Measurements from ENCODE around the gene SLC12A9. TPM values are rescaled to one million over a fixed set of nuclear protein-coding genes. Genes with fewer than 3 reads are reported as not detected.
"Not testable (repeated sequence)": the region's sequence is repeated elsewhere in the genome, so short reads cannot be mapped to it uniquely, and the experiment has no call there.

The SLC12A9 gene
- total RNA-seq, 2 donors from 2014 or later: 20.0 to 25.2 TPM

GRCh38 chr7:100902638-100903037 is 50.1 kb downstream of the SLC12A9 start:
- no peaks in the 10 kb centered on the region for H3K4me1 ChIP-seq (ENCODE audit: control insufficient read depth in 1 of 2, low read depth in 2 of 2)
- DNase-seq (ENCODE audit: low spot score): no peak
- no peak for TF ChIP-seq CTCF (IDR thresholded peaks at IDR 0.05)
- no peak for ATAC-seq (ENCODE audit: insufficient number of reproducible peaks, low FRiP score, low read depth)
- H3K27ac ChIP-seq: no peak overlapping the region
- no peak overlapping the region for H3K4me3 ChIP-seq
- no peaks in the 10 kb centered on the region for H3K9me3 ChIP-seq
- no peaks in the 10 kb centered on the region for H3K27me3 ChIP-seq (replicated peaks; ENCODE audit: insufficient read depth)
- H3K36me3 ChIP-seq: no peaks in the 10 kb centered on the region

GRCh38 chr7:100908512-100908911 is 56.0 kb downstream of the SLC12A9 start:
- DNase-seq (ENCODE audit: low spot score) (no peak), ATAC-seq (ENCODE audit: insufficient number of reproducible peaks, low FRiP score, low read depth) (no peak)
- no peaks in the 10 kb centered on the region for H3K36me3 ChIP-seq
- no peaks in the 10 kb centered on the region for H3K27me3 ChIP-seq (replicated peaks; ENCODE audit: insufficient read depth)
- no peaks in the 10 kb centered on the region for H3K4me1 ChIP-seq (ENCODE audit: control insufficient read depth in 1 of 2, low read depth in 2 of 2)
- TF ChIP-seq CTCF (IDR thresholded peaks at IDR 0.05): no peak
- H3K27ac ChIP-seq: no peak overlapping the region
- no peaks in the 10 kb centered on the region for H3K9me3 ChIP-seq
- no peak overlapping the region for H3K4me3 ChIP-seq

GRCh38 chr7:100910443-100910842 is 57.9 kb downstream of the SLC12A9 start:
- not testable (repeated sequence) for ATAC-seq (ENCODE audit: insufficient number of reproducible peaks, low FRiP score, low read depth); H3K36me3 ChIP-seq; DNase-seq (ENCODE audit: low spot score); H3K27ac ChIP-seq; H3K4me3 ChIP-seq; H3K9me3 ChIP-seq; H3K4me1 ChIP-seq (ENCODE audit: control insufficient read depth in 1 of 2, low read depth in 2 of 2); H3K27me3 ChIP-seq (replicated peaks; ENCODE audit: insufficient read depth)

GRCh38 chr7:100911484-100911883 is 59.0 kb downstream of the SLC12A9 start:
- no peak for ATAC-seq (ENCODE audit: insufficient number of reproducible peaks, low FRiP score, low read depth)

GRCh38 chr7:100914208-100914878 is 61.8 kb downstream of the SLC12A9 start:
- Histone ChIP-seq H3K27me3 (replicated peaks; ENCODE audit: insufficient read depth) (no peaks in the 10 kb centered on the region), H3K36me3 (no peaks in the 10 kb centered on the region), H3K27ac (no peak overlapping the region), H3K9me3 (no peaks in the 10 kb centered on the region), H3K4me1 (ENCODE audit: control insufficient read depth in 1 of 2, low read depth in 2 of 2) (peaks cover 0 to 6% of the 10 kb centered on the region in 2 donors), H3K4me3 (no peak overlapping the region)
- TF ChIP-seq CTCF (IDR thresholded peaks at IDR 0.05): no peak
- ATAC-seq (ENCODE audit: insufficient number of reproducible peaks, low FRiP score, low read depth): no peak
- no peak for DNase-seq (ENCODE audit: low spot score)

More at GRCh38 chr7:100911484-100911883, 59.0 kb downstream of the SLC12A9 start:
- Histone ChIP-seq H3K27ac (no peak overlapping the region), H3K27me3 (replicated peaks; ENCODE audit: insufficient read depth) (no peaks in the 10 kb centered on the region), H3K4me1 (ENCODE audit: control insufficient read depth in 1 of 2, low read depth in 2 of 2) (peaks cover 0 to 5% of the 10 kb centered on the region in 2 donors), H3K4me3 (no peak overlapping the region), H3K9me3 (no peaks in the 10 kb centered on the region), H3K36me3 (no peaks in the 10 kb centered on the region)
- no peak for DNase-seq (ENCODE audit: low spot score)
- no peak for TF ChIP-seq CTCF (IDR thresholded peaks at IDR 0.05)

Measured in thoracic aorta (tissue), 2 donors.